GM21529 (cell line): ENCODE data around the gene ACP4.

Experiments used
- ATAC-seq: cut with Tn5 transposase; IDR thresholded peaks from one replicate; pipeline ENCODE4 v1.9.1; 2021; ENCODE audit not compliant: unreplicated experiment

ACP4 gene

DNA sequence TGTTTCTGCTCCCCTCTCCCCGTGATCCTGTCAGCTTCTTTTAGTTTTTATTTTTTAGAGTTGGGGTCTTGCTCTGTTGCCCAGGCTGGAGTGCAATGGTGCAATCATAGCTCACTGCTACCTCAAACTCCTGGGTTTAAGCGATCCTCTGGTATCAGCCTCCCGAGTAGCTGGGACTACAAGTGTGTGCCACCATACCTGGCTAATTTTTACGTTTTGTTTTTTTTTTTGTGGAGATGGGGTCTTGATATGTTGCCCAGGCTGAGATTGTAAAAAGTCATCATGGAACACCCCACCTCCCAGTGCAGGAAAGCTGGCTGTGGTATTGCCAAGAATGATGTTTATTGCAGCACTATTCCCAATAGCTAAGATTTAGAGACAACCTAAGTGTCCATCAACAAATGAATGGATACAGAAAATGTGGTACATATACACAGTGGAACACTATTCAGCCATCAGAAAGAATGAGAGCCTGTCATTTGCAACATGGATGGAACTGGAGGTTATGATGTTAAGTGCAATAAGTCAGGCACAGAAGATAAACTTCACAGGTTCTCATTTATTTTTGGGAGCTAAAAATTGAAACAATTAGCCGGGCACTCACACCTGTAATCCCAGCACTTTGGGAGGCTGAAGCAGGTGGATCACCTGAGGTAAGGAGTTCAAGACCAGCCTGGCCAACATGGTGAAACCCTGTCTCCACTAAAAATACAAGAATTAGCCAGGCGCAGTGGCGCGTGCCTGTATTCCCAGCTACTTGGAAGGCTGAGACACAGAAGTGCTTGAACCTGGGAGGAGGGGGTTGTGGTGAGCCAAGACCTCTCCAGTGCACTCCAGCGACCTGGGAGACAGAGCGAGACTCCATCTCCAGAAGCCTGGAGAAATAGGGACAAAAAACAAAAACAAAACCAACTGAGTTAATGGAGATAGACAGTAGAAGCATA, 49.8 kb downstream of the ACP4 start:
- ATAC-seq = no peak

DNA sequence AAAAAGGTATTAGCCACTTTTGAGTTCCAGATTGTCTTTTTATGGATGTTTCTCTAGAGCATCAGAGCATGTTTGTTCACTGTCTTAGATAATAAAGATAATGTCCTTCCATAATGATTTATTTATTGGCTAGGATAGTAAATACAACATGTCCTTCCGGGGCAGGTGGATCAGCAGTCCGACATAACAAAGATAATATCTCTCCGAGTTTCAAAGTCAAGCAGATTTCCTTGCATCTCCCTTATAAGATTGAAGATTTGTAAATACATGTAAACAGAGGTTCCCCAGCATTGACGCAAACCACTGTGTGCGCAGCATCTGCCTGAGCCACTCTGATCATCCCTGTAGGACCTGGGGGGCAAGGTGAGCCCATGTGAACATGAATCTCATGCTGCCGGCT, 51.9 kb downstream of the ACP4 start:
- no peak for ATAC-seq

DNA sequence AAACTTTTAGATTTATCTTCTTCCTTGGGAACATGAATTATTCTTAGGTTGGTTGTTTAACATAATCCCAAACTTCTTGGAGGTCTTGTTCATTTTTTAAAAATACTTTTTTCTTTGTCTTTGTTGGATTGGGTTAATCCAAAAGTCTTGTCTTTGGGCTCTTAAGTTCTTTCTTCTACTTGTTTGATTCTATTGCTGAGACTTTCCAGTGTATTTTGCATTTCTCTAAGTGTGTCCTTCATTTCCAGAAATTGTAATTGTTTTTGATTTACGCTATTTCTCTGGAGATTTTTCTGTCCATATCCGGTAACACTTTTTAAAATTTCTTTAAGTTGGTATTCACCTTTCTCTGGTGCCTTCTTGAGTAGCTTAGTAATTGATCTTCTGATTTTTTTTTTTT, 53.0 kb downstream of the ACP4 start:
- no peak for ATAC-seq

DNA sequence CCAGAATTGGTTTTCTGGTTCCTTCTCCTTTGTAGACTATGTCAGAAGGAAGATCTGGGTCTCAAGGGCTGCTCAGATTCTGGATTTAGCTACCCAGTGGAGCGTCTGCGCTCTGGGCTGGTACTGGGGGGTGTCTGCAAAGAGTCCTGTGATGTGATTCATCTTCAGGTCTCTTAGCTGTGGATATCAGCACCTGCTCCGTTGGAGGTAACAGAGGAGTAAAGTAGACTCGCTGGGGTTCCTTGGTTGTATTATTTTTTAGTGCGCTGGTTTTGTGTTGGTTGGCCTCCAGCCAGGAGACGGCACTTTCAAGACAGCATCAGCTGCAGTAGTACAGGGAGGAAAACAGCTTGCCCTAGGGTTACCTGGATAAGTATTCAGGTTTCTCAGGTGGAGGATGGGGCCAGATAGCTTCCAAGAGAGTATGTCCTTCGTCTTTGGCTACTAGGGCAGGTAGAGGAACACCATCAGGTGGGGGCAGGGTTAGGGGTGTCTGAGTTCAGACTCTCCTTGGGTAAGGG, 53.5 kb downstream of the ACP4 start:
- ATAC-seq = no peak

DNA sequence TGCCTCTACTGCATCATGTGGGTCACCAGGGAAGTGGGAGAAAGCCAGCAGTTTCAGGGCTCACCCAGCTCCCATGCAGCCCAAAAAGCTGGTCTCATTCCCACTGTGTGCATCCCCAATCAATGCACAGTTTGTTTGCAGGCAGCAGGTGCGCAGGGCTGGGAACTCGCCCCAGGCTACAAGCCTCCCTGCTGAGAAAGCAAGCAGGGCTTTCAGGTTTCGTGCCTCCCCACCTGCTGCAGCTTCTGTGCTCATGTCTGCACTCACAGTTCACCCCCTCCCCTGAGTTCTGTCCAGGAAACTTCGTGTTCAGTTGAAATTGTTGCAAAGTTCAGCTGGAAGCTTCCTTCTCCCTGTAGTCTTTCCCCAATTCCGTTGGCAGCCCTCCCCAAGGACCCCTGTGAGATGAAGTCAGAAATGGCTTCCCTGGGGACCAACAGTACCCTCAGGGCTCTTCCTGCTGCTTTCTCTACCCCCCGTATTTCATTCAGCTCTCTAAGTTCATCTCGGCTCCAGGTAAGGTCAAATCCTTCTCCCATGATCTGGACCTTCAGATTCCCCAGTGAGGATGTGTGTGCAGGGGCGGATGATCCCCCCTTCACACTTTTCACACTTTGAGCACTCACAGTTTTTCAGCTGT, 54.2 kb downstream of the ACP4 start:
- ATAC-seq = no peak
